GM19035 (cell line): ENCODE data around the gene LBH.

Experiments
- ATAC-seq: cut with Tn5 transposase; IDR thresholded peaks from one replicate; pipeline ENCODE4 v1.9.1; 2021; ENCODE audit not compliant: unreplicated experiment

LBH gene

GRCh38 chr2:30300456-30301221 is 69.3 kb downstream of the LBH start:
- no peak for ATAC-seq

GRCh38 chr2:30301551-30301950 is 70.2 kb downstream of the LBH start:
- no peak for ATAC-seq

DNA sequence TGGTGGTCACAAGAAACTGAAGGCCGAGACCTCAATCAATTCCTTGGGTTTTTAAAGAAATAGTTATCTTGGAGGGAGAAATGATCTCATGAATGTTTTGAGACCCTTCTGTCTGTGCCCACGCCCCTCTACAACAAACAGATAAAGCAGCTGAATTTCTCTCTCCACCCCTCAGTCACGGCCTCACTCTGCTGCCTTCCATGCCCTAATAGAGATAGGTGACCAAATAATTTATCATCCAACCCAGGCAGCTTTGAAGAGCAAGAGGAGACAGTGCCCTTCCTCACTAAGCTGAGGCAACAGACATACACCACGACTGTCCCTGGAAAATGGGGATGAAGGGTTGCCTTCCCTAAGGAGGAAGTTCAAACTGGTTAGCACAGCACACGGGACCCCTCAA is 71.2 kb downstream of the LBH start:
- ATAC-seq = no peak

DNA sequence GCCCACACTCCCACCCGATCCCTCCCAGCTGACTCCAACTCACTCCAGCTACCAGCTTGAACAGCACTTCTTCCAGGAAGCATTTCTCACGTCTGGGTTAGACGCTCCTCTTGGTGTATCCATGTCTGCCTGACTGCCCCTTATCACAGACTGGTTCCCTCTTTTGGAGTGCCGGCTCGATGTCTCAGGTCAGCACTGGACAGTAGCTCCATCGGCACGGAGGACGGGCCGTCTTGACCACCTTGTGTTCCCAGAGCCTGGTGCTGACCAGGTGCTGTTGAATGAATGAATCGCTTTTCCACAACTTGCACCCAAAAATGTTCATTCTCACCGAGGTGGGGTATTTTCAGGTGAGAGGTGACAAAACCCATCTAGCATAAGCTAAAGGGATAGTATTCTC is 71.8 kb downstream of the LBH start:
- ATAC-seq = no peak

DNA sequence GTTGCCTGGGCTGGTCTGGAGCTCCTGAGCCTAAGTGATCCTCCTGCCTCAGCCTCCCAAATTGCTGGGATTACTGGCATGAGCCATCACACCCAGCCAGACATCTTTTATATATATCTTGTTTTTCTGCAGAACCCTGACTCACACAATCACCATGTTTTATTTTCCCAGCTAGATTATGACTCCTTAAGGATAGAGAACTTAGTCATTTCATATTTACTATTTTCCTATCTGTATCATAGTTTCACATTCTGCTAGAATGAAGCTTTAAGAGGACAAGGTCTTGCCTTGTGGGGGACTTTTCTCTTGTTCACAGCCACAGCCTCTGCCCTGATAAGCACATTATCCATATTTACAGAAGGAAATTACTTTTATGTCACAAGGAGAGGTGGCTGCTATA is 73.9 kb downstream of the LBH start:
- ATAC-seq = no peak

- no peak for ATAC-seq
Measured at GRCh38 chr2:30306522-30306921, 75.2 kb downstream of the LBH start.

- no peak for ATAC-seq
Measured at GRCh38 chr2:30308280-30308679, 76.9 kb downstream of the LBH start.
